Measurements from ENCODE around the gene PLPPR3.

The PLPPR3 gene

DNA sequence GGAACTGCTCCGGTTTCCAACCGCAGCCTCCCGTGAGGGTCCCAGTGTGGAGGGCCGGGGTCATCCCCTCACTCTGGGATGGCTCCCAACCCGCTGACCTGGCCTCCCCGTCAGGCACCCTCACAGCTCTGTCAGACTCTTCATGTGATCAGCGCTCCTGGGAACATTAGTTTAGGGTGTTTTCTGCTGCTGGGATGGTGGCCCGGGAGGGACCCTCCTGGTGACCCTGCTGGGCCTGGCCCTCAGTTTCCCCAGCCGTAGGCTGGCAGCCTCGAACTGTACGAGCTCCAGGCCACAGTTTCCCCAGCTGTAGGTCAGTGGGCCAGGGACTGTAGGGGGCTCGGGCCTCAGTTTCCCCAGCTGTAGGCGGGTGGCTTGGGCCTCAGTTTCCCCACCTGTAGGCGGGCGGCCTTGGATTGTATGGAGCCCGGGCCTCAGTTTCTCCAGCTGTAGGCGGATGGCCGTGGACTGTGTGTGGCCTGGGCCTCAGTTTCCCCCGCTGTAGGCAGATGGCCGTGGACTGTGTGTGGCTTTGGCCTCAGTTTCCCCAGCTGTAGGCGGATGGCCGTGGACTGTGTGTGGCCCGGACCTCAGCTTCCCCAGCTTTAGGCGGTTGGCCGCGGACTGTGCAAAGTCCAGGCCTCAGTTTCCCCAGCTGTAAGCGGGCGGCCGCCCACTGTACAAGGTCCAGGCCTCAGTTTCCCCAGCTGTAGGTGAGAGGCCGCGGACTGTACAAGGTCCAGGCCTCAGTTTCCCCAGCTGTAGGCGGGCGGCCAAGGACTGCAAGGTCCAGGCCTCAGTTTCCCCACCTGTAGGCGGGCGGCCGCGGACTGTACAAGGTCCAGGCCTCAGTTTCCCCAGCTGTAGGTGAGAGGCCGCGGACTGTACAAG, 25.8 kb downstream of the PLPPR3 start:
- DNase-seq (ENCODE audit: low spot score), result no peak

DNA sequence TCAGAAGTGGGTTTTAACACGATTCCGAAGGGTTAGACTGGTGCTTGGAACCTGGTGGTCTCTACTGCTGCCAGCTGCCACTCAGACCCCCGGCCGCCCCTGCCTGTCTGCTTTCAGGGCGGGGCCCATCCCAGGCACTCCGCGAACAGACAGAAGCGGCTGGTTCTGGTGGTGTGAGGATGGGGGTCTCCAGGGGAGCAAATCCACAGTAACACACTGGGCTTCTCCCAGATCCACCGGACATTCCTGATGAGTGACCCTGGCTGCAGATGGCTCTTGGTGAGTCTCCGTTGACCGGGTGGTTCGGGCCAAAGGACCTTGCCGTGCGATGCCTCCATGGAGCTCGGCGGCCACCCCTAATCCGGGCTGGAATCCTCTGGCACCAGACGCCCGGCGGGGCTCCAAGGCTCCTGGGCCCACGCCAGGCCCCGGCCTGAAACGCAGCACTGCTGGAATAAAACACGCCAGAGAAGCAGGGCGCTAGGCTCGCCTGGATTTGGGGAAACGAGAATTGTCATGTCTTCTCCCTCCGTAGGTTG, 26.6 kb downstream of the PLPPR3 start:
- DNase-seq (ENCODE audit: low spot score), result no peak

DNA sequence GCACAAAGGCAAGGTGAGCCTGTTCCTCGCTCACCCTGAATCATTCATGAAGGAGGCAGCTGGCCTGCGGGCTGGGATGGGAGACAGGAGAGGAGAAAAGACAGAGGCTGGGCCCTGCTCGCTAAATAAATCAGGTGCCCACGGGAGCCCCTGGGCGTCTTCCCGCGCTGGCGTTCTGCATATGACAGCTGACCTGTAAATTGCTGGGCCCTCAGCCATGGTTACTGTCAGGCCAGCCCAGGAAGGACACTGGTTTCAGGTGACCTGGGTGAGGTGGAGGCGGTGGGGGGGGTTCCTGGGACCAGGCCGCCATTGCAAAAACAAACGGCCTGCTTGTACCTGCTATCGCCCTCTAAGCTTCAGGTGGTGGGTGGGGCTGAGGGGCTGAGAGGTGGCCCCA, 27.9 kb downstream of the PLPPR3 start:
- no peak for DNase-seq (ENCODE audit: low spot score)

DNA sequence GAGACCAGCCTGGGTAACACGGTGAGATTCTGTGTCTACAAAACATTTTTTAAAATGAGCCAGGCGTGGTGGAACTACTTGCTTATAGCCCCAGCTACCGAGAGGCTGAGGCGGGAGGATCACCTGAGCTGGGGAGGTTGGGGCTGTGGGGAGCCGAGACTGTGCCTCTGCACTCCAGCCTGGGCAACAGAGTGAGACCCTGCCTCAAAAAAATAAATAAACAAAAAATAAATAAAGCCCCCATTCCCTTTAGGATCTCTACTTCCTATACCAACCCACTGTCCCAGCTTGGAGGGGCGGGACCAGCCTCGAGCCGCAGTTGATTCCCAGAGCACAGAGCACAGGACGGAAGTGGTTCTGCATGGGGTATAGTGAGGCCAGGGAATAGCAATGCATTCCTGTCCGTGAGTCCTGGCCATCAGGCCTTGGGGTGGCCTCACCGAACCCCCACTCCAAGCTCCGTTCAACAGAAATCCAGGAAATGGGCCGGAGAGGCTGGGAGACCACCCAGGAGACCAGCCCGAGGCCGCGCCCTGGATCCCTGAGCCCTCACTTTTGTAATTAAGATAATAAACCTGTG, 29.4 kb downstream of the PLPPR3 start:
- no peak for DNase-seq (ENCODE audit: low spot score)

DNA sequence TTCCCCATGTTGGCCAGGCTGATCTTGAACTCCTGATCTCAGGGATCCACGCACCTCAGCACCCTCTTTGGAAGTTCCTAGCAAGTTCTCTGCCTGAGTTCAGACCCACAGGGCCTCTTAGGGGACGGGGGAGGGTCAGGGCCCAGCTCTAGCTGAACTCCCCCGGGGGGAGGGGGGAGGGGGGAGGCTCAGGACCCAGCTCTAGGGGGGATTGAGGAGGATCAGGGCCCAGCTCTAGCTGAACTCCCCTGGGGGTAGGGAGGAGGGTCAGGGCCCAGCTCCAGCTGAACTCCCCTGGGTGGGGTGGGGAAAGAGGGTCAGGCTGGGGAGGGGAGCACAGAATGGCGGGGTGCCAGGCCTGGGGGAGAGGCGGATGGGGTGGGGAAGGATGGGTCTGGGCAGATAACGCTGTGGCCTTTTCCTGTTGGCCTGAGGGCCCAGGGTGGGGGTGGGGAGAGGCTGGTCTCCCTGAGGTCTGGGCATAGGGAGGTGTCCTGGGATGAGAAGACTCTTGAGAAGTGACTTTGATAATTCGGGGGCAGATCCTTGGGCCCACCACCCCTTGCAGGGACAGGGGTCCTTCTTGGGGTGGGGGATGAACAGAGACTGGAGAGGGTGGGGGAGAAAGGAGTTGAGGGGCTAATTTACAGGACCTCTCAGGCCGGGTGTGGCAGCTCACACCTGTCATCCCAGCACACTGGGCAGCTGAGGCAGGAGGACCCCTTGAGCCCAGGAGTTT, 30.0 kb downstream of the PLPPR3 start:
- DNase-seq (ENCODE audit: low spot score), result no peak

DNA sequence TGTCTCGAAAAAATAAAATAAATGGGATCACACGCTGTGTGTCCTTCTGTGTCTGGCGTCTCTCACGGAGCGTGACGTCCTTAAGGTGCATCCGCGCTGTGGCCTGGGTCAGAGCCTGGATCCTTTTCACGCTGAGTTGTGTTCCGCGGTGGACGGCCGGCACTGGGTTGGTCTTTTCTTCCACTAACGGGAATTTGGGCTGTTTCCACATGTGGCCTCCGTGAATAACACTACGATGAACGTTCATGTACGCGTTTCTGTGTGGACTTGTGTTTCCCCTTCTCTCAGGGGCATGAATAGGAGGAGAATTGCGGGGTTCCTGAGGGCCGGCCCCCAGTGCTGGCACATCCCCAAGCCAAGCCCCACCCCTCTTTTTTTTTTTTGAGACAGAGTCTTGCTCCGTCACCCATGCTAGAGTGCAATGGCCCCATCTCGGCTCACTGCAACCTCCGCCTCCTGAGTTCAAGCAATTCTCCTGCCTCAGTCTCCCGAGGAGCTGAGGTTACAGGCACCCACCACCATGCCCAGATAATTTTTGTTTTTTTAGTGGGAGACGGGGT, 30.7 kb downstream of the PLPPR3 start:
- DNase-seq (ENCODE audit: low spot score), result no peak

DNA sequence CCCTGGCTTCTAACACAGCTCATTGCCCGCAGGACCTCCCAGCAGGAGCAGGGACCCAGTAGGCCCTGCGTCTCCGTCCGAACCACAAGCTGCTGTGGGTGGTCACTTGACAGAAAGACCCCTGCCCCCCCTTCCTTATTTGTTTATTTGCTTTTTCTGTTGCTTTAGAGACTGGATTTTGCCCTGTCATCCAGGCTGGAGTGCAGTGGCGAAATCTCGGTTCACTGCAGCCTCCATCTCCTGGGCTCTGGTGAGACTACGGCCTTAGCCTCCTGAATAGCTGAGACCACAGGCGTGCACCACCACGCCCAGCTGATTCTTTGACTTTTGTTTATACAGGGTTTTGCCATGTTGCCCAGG, 32.1 kb downstream of the PLPPR3 start:
- DNase-seq (ENCODE audit: low spot score), result no peak

DNA sequence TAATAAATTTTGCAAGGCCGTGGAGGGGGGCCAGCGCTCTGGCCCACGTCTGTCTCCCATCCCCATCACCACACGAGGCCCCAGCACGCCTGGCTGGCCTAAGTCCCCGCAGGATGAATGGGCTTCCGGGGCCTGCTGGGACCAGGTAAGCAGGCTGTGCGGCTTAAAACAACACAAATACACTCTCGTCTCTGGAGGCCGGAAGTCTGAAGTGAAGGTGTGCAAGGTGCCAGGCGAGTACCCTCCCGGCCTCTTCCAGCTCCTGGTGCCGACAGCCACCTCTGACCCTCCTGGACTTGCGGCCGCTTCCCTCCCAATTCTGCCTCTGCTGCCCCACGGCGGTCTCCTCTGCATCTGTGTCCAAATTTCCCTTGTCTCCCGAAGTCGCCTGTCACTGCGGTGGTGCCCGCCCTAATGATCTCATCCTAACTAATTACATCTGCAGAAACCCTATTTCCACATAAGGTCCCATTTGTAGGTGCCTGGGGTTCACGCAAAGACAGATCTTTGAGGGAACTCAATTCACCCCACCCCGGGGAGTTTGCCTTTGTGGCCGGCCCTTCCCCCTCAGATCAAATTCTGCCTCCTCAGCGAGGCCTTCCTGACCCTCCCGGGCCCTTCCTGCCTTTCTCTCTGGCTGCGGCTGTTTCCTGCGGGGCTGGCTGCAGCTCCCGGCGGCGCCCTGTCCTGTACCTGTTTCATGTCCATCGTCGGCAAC, 32.6 kb downstream of the PLPPR3 start:
- no peak for DNase-seq (ENCODE audit: low spot score)

DNA sequence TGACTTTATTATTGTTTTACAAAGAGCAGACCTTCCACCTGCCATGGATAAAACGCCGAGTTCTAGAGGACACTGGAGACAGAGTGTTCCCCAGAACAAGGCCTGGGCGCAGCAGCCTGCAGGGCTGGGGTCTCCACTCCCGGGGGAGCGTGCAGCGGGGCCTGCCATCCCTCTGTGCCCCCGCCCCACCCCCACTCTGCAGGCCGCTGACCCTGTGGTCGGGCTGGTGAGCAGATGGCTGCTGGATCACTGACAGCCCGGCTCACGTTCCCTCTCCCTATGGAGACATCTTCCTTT, 33.1 kb downstream of the PLPPR3 start:
- DNase-seq (ENCODE audit: low spot score), result no peak

DNA sequence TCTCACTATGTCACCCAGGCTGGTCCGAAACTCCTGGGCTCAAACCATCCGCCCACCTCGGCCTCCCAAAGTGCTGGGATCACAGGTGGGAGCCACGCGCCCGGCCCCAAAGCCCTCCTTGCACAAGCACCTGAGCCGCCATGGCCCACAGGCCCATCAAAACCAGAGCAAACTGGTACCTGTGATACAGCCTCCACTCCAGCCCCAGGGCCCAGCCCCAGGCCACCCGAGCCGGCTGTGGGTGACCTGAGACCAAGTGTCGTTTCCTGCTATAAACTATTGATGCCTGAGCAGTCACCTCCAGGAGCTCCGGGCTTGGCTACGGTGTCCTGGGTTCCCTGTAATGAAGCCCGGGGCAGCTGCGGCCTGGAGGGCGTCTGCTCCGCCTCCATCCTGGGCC, 34.2 kb downstream of the PLPPR3 start:
- DNase-seq (ENCODE audit: low spot score), result no peak

DNA sequence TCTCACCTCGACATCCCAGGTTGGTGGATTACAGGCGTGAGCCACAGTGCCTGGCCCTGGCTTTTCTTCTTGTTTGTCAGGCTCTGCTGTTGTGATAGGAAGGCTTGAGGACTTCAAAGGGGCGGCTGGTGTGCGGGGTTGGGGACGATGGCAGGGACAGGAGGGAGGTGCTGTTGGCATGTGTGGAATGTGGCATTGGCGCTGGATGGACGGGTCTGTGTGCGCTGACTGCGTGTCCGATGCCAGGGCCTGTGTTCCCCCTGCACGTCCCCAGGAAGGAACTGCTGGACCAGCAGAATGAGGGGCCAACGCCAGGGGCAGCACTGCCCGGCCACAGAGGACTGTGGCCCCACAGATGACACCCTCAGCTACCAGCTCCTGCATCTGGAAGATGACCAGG, 37.2 kb downstream of the PLPPR3 start:
- DNase-seq (ENCODE audit: low spot score), result no peak

DNA sequence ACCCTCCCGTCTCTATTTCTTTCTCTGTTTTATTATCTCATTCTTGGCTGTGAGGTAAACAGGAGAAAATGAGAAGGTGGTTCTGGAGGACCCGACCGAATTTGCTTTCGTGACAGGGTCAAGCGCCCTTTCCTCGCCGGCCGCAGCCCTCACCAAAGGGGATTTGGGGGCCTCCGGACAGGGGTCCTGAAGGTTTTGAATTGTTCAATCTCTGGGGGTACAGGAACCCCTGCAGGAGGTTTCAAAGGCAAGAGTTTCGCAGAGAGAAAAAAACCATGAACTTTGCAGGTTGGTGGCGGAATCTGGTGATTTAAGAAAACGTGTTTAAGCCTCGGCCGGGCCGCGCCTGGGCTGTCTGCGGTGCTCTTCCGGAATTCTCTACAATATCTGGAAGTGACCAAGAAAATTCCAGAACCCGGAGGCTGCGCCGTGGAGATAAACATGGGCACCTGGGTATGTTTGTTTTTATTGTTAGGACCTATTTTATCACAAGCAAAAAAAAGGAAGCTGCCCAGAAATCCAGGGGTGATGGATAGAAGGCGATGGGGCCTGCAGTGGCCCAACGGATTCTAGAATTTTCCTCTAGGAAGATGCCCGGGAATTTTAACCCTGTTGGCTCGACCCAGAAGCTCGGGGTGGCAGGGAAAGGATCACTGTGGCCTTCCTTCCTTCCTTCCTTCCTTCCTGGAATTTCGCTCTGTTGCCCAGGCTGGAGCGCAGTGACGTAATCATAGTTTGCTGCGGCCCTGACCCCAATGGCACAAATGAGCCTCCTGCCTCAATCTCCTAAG, 38.7 kb downstream of the PLPPR3 start:
- no peak for DNase-seq (ENCODE audit: low spot score)

DNA sequence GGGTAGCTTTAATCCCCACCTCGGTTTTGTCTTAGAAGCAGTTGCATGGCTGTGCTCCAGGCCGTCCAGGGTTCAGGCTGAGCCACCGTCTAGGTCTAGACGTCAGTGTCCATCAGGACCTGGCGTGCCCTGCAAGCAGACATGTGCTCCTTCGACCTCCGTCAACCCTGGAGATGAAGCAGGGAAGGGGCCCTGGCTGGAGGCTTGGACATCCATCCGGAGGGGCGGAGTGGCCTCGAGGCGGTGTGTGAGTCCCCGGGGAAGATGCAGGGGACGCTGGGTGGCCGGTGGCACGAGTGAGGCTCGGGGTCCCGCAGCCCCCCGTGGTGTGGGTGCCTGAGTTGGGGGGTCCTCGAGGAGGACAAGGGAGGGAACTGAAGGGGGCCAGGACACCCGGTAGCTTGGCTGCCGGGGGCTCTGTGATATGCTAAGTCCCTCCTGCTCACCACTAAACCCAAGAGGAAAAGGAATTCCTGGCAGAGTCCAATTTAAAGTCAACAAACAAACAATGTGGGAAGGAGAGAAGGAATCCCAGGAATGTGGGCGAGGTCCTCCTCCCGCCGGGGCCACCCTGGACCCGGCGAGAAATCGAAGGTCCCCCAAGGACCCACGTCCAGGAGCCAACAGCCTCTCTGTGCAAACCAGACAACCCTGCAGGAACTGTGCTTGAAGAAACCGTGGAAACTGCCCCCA, 39.4 kb downstream of the PLPPR3 start:
- no peak for DNase-seq (ENCODE audit: low spot score)

DNA sequence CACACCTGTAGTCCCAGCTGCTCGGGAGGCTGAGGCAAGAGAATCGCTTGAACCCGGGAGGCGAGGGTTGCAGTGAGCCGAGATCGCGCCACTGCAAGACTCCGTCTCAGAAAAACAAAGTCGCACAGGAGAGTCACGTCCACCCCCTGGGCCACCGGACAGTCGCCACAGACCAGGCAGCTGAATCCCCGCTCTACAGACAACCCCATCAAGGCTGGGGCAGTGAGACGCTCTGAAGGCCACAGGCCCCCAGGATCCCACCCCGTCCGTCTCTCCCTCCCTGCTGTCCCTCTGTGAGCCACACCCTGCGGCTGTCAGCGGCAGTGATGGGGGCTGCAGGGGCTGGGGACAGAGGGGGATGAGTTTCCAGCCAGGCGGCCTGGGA, 40.0 kb downstream of the PLPPR3 start:
- DNase-seq (ENCODE audit: low spot score), result no peak

DNA sequence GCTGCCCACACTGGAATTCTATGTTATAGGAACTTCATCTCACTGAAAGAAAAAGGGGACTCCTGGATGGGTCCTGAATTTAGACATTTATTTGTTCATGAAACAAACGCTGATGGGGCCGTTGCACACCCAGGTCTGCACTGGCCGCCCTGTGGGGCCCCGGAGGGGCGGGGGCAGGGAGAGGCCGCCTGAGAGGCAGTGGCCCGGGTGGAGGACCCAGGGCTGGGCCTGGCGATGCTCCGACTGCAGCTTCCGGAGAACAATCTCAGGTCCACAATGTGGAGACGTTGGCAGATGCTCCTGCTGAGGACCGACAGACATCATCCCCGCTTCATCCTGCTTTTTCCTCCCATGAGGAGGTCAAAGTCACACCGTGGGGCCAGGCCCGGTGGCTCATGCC, 40.8 kb downstream of the PLPPR3 start:
- DNase-seq (ENCODE audit: low spot score), result no peak

DNA sequence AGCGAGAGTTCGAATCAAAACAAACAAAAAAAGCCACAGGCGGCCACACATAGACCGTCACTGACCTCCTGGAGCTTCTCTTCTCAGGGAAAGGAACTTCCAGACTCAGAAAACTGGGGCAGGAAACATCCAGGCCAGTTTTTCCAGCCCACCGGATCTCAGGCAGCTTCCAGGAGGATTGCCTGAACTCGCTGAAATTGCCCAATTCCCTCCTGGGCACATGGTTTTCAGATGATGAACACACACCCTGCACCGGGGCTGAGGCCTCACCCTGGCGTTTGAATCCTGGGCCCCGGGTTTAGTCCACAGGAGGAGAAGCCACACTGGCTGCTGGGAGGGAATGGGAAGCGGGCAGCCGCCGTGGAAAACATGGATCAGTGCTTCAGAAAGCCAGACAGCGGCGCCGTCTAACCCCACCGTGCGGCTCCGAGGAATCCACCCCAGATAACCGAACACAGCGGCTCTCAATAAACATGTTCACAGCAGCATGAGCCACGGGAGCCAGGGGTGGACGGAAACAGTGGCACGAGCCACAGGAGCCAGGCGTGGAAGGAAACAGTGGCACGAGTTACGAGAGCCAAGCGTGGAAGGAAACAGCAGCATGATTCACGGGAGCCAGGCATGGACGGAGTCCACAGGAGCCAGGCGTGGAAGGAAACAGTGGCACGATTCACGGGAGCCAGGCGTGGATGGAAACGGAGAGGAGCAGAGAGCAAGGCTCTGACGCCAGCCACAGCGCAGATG, 42.7 kb downstream of the PLPPR3 start:
- DNase-seq (ENCODE audit: low spot score), result no peak

DNA sequence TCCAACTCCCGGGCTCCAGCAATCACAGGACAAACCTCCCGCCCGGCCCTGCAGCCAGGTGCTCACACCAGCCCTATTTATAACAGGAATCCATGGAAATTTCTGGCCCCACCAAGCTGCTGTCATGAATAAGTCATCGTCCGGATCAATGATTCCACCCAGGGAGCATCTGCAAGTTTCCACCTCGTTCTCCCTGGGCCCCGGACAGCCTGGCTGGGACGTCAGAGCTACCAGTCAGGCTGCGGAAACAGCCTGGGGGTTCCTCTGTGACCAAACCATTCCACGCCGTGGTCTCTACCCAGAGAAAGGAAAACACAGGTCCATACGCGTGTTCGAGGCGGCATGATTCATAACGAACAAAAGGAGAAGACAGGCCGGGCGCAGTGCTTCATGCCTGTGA, 45.2 kb downstream of the PLPPR3 start:
- no peak for DNase-seq (ENCODE audit: low spot score)

DNA sequence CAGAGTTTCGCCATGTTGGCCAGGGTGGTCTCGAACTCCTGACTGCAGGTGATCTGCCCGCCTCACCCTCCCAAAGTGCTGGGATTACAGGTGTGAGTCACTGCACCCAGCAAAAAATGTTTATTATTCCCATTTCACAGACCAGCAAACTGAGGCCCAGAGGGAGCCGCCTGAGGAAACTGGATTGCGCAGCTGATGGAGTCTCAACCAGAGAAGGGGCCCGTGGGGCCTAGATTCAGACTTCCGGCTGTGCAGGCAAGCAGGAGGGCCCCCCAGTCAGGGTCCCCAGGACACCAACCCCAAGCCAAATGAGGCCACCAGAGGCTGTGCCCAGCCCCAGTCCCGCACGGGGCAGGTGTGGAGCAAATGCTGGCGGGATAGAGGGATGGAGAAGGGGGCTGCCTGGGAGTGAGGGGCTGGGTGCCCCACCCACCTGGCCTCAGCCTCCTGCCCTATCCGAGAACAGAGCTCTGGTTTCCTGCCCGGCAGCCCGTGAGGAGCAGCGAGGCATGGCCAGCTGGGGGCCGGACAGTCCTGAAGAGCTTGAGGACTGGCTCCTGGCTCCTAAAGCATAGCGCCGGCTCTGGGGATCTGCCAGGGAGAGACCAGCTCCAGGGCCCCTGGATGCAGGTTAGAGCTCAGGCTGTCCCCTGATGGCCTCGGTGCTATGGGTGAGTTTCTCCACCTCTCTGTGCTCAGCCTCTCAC, 48.9 kb downstream of the PLPPR3 start:
- DNase-seq (ENCODE audit: low spot score), result no peak

DNA sequence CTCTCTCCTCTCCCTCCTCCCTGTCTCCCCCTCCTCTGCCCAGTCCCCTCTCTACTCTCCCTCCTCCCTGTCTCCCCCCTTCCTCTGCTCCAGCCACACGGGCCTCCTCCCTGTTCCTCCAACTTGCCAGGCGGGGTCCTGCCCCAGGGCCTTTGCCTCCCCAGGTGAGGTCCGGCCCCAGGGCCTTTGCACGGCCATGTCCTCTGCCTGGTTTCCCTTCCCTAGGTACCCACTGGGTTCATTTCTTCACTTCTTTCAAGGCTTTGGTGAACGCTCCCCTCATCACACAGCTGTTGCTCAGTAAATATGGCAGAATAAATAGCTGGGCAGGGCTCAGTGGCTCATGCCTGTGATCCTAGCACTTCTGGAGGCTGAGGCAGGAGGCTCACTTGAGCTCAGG, 49.7 kb downstream of the PLPPR3 start:
- no peak for DNase-seq (ENCODE audit: low spot score)

All from CD4-positive, alpha-beta T cell treated with Interleukin-15 for 4 hours (primary cell).